HG03354 (cell line): ENCODE measurements around the gene GATM.

Source experiments
- ATAC-seq: cut with Tn5 transposase; IDR thresholded peaks from one replicate; pipeline ENCODE4 v1.9.1; 2021; ENCODE audit warnings: mild to moderate bottlenecking; ENCODE audit not compliant: unreplicated experiment, poor library complexity, severe bottlenecking

Gene GATM

DNA sequence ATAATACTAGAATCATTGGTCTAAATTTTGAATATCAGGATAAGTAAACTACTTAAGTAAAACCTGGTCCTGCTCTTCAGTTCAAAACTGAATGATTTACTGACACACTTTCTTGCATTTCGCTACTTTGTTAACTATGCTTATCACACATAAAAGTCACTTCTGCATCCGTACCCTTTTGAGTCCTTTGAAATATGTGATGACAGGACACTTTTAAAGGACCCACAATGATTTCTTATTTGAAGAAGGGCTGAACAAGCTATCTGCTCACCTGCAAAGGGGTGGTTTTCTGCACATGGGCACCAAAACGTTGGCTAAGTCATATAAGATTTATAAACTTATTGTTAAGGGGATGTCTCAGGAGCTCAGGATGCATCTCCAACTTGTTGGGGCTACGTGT lies 15.0 kb downstream of the GATM start:
- ATAC-seq, result no peak

DNA sequence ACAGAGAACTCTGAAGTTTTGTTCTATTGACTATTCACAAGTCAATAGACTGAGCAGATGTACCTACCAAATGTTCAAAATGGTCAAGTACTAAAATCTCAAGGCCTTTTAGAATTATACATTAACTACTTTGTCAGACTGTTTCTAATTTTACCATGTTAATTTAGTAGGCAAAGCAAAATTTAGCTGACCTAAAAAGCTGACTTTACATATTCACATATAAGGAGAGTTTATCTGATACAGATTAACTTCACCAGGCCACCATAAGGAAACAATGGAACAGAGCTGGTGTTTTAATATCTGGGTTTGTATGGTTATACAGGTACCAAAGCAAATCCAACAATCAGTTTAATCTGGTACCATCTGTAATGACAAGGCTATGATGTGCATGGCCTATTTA lies 15.9 kb downstream of the GATM start:
- no peak for ATAC-seq

DNA sequence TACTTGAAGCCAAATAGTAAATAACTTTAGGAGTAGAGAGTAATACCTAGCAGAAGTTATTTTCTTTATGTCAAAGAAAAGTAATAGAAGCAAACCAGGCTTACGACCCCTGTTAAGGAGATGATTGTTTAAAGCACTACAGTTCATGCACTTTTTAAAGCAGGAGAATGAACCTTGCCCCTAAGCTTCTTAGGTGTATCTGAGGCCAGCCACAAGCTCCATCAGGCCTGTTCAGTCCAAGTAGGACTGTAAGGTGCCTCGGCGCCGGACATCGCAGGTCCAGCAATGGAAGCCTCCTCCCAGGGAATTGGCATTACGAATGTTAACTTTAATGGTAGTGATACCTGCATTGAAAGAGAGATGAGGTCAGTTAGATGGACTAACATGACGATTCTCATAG lies 16.5 kb downstream of the GATM start:
- no peak for ATAC-seq

DNA sequence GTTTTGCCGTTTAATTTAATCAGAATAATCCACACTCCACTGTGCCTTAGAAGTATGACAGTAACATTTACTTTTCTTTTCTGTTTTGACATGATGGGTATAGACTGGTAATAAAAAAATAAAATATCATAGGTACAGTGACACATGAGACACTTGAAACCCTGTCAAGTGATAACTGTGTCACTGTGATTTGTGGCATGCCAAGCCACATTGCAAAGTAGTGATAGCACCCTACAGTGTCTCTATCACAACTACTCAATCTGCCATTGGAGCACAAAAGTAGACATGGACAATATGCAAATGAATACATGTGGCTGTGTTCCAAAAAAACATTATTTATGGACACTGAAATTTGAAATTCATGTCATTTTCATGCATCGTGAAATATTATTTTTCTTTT lies 22.5 kb downstream of the GATM start:
- no peak for ATAC-seq

DNA sequence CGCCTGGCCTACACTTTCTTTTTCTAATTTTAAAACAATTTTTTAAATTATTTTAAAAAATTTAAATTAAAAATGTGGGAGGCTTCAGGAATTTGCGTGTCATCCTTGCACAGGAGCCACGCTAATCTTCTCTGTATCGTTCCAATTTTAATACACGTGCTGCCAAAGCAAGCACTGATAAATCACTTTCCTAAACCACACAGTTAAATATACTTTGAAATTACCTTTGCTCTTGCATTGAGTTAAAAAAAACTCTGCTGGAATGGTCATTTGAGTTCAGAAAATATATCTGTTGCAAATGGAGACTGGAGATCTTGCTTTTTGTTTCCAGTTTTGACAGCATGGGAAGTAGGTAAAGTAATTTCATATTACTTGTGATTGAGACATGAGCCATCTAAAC lies 23.6 kb downstream of the GATM start:
- no peak for ATAC-seq

DNA sequence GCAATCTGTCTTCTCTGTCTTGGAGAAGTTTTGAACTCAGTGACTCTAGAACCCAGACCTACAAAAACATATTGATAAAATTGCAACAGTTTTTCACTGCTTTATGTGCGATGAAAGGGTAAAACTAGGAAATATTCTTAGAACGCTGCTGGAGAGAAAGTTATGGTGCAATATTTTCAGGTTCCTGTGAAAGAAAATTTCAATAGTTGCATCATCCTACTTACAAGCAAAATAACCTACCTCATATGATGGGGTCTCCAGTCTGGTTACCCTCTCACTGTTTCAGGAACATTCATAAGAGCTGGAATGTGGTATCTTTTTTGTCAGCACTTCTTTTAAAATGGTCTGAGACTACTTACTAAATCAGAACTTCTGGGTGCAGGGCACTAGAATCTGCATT lies 27.1 kb downstream of the GATM start:
- no peak for ATAC-seq

DNA sequence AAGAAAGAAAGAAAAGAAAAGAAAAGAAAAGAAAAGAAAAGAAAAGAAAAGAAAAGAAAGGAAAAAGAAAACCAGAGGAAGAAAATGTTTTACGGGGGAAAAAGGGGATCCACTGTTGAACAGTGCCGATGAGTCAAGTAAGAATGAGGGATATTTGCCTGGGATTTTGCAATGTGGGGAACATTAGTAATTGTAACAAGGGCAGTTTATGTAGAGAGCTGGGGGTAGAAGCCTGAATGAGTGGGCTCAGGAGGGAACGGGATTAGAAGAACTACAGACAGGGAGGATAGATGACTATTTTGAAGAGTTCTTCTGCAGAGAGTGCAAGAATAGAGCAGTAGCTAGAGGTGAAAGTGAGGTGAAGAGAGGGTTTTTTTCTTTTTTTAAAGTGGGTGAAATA lies 28.7 kb downstream of the GATM start:
- ATAC-seq, result no peak

DNA sequence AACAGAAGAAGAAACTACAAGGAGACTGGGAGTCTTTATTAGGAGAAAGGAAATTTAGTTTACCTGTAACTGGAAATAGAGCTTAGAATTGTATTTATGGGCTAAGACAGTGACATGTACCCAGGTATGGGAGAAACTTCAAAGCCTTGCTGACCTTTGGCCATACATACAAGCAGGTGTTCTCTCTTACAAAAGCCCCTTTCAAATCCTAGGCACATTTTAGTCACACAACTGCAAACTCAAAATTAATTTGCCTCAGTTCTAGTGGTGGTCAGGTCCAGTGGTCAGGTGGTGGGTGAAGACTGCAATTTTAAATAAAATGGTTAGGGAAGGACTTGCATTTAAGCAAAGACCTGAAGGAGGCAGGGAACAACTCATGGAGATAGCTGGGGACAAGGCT lies 30.4 kb downstream of the GATM start:
- no peak for ATAC-seq

DNA sequence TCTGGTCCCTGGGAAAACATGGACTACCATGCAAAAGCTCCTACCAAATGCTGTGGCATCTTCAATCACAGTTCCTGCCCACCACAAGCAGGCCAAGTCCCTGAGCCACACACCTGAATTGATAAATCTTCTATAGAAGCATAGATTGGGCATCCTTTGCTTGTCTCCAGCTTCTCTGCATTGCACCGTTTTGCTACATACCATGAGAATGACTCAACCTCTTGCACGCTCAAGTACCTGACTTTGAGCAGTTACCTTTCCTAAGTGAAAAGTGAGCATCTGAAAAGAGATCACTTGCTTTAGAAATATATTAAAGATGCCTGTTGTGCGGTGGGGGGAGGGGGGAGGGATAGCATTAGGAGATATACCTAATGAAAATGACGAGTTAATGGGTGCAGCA lies 31.3 kb downstream of the GATM start:
- ATAC-seq, result no peak

DNA sequence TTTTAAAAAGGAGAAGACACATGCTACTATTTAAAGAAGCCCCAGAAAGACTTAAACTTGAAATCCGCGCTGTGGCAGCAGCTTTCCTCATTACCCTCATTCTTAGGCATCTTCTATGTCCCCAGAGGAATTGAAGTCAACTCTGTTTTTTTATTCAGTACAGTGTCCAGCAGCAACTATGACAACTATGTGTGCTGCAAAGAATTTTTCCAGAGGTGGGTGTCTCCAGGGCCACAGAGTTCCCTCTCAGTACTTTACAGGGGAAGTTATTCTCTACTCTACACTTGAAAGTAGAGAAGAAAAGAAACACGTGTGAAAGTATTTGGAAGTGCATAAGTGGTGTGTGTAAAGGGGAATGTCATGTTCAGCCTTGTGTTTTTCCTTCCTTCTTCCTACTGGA lies 32.0 kb downstream of the GATM start:
- ATAC-seq, result no peak

DNA sequence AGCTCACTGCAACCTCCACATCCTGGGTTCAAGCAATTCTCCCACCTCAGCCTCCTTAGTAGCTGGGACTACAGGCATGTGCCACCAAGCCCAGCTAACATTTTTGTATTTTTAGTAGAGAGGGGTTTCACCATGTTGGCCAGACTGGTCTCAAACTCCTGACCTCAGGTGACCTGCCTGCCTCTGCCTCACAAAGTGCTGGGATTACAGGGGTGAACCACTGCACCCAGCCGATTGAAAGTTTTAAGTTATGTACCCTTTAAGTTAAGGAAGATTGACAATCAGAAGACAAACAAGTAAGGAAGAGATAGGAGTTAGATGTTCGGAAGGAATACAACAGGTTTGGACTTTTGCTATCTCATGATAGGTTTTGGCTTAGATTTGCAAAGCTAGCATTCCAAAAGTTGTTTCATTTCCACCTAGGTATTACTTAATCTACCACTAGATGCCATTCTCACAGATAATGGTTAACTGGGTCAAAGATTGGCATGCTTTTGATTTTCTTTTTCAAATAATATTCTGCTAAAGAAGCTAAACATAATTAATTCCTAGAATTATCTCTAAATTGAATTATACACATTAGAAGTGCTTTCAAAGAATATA lies 35.0 kb downstream of the GATM start:
- ATAC-seq, result no peak

DNA sequence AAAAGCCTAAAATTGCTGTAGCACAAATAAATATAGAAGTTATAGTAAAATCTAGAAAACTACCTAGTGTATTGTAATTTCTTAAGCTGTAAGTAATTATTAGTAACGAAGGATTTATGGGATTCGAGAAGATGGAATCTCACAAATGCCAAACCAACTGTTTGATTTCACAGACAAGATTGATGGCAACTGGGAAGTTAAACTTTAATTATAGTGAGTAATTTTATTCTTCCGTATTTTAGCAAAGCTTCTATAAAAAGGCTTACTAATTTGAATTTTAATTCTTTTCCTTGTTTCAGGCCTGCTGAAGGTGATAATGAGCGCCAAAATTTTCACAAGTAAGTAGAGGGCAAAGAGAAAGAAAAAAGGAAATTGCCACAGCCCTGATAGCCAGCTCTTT lies 36.6 kb downstream of the GATM start:
- no peak for ATAC-seq

DNA sequence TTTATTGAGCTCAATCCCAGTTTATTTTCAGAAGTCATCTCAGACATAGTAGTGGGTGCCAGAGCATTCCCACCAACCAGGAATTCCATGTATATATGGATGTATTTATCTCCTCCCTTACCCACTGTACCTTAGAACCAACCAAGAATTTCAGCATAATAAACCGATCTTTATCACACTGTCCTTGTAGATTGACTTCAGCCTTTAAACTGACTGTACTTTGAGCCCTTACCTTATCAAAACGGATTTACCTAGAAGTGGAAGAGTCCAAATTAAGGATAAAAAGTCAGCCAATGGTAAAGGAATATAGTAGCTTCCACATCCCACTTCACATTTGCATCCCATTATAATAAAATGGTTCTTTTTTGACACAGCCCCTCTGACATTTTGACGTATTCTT lies 37.9 kb downstream of the GATM start:
- no peak for ATAC-seq

DNA sequence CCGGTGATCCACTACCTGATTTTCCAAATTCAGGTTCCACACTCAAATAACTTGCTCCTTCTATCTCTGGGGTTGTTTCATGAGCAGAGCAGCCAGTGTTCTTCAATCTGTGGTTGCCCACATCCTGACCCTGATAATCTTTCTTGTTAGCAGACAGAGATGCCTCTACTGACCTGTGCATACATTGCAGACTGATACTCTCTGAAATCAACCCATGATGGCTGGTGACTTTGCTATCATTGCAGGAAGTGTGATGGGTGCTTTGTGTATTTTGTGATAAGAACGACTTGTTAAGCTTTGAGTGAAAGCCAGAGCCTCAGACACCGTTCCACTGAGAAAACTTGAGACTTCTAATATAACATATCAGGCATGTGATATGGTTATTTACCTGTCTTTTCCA lies 39.9 kb downstream of the GATM start:
- ATAC-seq, result no peak

DNA sequence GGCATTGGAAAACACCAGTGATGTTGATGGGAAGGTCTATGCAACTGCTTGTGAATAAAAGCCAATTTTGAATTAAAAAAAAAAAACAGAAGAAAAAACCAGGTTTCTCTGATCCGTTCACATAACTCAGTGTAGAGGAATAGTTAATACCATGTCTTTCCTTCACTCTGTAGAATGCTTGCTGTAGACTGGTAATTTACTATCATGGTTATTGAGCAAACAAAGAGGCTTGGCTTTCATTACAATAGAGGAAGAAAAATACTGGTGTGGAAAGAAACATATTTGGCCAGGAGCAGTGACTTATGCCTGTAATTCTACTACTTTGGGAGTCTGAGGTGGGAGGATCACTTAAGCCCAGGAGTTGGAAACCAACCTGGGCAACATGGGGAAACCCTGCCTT lies 41.1 kb downstream of the GATM start:
- no peak for ATAC-seq

DNA sequence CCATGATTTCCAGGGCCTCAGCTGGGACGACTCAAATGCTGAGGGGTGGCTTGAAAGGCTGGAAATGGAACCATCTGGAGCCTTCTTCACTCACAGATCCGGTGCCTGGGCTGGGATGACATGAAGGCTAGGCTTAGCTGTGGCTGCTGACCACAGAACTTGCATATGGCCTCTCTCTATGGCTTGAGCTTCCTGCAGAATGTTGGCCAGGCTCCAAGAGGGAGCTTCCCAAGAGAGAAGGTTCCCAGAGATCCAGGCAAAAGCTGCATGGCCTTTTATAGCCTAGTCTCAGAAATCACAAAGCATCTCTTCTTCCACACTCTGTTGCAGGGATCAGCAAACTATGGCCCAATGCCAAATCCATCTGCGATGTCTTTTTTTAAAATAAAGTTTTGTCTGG lies 44.8 kb downstream of the GATM start:
- no peak for ATAC-seq

DNA sequence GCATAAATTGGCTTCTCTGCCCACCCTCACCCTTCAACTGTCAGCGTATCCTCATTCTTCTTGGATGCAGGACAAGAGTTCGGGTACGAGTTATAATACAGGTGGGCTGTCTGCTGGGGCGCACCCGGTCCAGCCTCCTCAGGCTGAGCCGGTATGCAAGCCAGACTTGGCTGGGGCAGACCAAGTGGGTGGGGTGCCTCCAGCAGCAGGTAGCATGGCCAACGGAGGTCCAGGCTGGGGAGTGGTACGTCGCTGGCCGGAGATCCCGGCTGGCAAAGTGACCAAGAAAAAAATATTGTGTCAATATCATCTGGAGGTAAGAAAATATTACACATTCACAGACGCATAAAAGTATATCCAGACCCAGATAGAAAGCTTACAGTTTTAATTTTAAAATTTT lies 45.6 kb downstream of the GATM start:
- no peak for ATAC-seq

DNA sequence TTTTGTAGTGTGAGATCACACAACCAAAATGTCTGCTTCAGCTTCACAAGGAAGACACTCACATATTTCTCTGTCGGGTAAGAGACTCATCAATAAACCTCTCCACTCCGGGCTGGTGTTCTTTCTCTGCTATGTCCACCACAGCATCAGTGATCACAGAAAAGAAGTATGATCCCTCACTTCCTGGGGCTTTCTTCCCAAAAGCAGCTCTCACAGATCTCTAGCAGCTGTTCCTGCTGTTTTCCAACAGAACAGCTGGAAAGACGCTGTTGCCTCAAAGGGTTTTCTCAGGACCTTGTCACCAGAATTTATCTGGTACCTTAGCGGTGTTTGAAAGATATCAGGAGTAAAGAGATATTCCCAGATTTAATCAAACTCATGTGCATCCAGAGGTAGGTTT lies 46.4 kb downstream of the GATM start:
- no peak for ATAC-seq

DNA sequence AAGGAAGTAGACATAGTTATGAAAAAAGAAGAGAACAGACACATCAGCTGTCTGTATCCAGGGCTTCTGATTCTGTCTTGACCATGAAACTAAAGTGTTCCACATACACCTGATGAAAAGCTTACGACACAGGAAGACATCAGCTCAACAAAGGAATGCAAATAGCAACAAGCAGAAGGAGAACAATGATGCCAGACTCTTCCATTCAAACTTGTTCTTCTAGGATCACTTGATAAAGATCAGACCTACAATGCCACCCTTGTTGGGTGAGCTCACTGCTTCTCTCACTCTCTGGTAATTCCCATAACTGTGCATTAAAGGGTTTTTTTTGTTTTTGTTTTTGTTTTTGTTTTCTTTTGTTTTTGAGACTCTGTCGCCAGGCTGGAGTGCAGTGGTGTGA lies 49.7 kb downstream of the GATM start:
- ATAC-seq, result no peak

DNA sequence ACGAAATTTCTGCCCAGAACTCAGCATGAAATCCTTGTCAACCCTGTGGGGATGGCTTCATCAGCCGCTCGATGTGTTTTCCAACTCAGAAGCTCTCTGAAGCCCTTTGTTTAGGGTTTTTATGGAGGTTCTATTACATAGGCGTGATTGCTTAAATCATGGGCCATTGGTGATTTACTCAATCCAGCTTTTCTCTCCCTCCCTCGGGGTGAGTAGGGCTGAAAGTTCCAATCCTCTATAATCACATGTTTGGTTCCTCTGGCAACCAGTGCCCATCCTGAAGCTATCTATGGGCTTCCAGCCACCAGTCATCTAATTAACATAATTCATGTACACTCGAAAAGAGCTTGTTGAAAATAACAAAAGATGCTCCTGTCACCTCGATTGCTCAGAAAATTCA lies 51.6 kb downstream of the GATM start:
- ATAC-seq, result no peak

DNA sequence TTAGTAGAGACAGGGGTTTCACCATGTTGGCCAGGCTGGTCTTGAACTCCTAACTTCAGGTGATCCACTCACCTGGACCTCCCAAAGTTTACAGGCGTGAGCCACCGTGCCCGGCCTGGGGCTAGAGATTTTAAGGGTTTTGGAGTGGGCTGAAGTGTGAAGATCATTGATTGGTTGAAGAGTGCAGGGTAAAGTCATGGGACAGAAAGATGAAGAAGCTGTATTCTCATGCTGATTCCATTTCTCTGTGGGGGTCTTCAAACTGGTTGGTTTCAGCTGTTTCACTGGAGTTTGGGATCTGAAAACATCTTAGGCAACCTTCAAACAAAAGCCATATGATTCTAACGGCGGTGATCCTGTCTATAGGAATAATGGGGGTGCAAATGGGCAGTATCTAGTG lies 52.1 kb downstream of the GATM start:
- no peak for ATAC-seq

DNA sequence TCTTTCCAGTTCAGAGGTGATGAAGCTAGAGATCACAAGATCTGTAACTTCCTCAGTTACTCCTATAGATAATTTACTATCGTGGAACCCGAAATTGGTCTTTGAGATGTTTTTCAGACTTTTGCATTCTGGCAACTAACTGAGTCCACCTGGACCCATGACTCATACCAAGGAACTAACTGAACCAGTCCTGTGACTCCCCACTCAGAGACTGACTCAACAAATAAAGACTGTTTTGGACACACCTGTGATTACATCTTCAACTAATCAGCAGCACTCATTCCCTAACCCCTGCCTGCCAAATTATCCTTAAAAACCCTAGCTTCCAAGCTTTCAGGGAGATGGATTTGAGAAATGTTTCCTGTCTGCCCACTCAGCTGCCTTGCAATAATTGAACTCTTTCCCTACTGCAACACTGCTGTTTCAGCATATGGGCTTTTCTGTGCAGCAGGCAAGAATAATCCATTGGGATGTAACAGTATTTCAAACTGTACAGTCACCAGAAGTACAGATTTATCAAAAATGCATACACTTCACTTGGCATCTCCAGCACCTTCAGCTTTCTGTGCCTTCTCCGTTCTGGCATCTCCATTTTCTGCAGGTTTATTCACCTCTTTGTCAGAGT lies 57.7 kb downstream of the GATM start:
- ATAC-seq, result no peak
